NCI-H526 (cell line): ENCODE measurements around the gene TTLL1.
"Not testable (repeated sequence)": the region's sequence is repeated elsewhere in the genome, so short reads cannot be mapped to it uniquely, and the experiment has no call there.

Source experiments
- DNase-seq, 2 experiments: peaks; one replicate each; lab custom pipeline; 2025; lab: John Stamatoyannopoulos, UW

Gene TTLL1

GRCh38 chr22:43013355-43014315 lies 75.6 kb downstream of the TTLL1 start:
- no peak for DNase-seq

DNA sequence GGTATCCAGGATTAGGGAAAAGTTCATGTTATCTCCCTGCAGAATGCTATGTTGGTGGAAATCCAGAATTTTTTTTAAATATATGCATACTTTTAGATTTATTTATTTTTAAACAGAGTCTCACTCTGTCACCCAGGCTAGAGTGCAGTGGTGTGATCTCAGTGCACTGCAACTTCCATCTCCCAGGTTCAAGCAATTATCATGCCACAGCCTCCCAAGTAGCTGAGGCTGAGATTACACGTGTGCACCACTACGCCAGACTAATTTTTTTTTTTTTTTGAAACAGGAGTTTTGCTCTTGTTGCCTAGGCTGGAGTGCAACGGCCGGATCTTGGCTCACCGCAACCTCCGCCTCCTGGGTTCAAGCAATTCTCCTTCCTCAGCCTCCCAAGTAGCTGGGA lies 76.8 kb downstream of the TTLL1 start:
- no peak for DNase-seq

- DNase-seq: no peak
Measured at GRCh38 chr22:43011079-43011478, 78.1 kb downstream of the TTLL1 start.

DNA sequence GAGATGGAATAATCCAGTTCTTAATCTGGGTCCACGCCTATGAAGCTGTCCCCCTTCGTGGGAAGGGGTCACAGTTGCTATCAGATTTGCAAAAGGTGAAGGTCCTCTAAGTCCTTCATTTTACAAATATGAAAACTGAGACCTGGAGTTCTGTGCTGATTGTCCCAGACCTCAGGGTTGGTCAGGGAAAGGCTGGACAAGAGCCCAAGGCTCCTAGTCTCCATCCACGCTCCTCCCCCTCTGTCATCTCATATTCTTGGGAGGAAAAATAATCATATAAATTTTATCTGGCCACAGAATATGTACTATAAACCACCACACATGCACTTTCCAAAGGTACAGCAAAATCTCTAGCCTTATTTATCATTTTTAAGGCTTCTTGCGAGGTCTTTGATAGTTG lies 79.7 kb downstream of the TTLL1 start:
- no peak for DNase-seq

GRCh38 chr22:43008921-43009320 lies 80.3 kb downstream of the TTLL1 start:
- no peak for DNase-seq

GRCh38 chr22:43008509-43008908 lies 80.7 kb downstream of the TTLL1 start:
- DNase-seq: no peak

DNA sequence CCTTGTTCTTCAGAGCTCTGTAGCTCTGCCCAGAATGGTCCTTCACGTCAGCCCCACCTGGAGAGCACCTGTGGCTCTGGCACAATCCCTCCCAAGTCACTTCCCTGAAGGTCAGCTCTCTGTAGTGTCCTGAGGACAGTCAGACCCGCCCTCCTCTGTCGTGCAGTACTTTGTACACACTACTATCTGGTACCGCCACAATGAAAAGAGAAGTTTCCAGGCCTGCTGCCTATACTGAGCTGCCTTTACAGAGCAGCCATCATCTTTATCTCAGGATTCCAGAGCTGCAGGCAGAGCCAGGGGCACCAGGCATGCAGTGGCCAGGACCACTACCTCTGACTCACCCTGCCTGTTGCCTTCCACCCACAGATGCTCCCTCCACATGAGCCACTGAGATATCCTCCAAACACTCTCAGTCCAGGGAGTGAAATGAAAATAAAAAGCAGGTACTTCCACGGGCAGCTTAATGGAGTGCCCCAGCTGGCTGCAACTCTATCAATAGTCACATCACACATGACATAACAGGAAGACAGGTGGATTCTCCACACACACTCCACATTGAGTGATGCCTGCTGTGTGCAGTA lies 81.6 kb downstream of the TTLL1 start:
- no peak for DNase-seq

DNA sequence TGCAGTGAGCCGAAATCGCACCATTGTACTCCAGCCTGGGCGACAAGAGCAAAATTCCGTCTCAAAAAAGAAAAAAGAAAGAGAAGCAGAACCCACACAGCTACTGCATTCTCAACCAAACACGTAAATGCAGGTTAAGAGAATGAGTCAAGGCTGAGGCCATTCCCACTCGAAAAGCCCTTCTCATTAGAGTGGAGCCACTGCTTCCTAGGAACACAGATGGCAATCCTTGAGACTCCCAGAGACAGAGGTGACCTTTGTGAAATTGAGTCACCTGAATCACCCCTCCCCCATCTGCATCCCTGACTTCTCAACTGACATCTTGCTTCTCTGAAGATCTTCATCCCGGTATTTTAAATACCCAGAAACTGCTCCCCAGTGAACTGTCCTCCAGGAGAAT lies 82.4 kb downstream of the TTLL1 start:
- DNase-seq: no peak

GRCh38 chr22:43006016-43006505 lies 83.1 kb downstream of the TTLL1 start:
- DNase-seq: no peak

DNA sequence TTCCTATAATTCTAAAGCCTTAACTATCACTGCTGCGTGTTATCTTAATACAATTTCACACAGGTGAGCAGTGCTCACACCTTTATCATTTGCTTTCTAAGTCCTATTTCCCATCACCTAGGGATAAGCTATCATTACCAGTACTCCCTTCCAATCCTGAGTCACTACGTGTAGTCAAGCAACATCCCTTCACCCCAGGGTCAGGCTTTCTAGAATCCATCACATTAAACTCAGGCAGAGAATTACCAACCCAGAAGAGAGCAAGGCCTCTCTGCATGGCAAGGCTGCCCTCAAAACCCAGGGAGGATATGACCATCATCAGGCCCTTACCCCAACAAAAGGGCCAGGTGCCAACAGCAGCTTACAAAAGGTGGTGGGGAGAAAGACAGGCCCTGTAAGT lies 84.1 kb downstream of the TTLL1 start:
- no peak for DNase-seq

- peak in 1 of 2 experiments; percentile 43 for DNase-seq
Measured at GRCh38 chr22:43004362-43005035, 84.7 kb downstream of the TTLL1 start.

- DNase-seq: no peak
Measured at GRCh38 chr22:43002202-43002586, 87.0 kb downstream of the TTLL1 start.

DNA sequence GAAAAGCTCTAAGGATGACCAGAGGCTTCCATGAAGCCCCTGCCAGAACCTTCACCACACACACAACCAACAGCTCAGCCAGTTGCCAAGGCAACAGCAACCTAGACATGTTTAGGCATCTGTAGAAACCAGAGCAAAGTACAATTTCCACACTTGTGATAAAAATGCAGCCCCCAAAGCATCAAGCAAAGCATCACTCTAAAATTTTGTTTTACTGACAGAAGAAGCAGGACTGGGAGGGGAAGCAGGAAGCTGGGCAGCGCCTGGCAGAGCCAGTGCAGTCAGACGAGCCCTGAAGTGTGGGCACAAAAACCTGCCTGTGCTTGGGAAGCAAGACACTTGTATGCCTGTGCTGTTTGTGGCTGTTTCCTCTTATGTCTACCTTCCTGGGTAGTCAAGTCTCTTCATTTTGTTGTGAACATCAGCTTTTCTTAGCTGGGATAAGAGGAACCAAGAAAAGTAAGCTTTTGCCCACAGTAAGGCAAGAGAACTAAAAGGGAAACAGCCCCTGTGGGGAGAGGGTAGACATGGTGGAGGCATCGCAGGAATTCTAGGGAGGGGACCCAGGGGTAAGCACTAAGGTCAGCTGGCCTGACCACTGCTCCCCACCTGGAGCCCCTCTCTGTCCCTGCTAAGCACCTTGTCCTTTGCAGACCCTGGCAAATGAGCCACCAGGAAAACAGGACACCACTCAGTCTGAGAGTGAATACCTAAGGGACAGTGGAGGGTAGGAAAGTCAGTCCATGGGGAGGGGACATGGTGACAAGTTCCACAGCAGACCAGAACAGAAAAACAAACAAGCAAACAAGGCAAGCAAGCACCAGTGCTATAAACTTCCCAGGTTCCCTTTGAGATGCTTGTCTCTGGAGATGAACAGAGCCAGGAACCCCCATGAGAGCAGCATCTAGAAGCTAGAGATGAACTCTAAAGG lies 87.7 kb downstream of the TTLL1 start:
- no peak for DNase-seq

GRCh38 chr22:43000441-43001175 lies 88.6 kb downstream of the TTLL1 start:
- no peak for DNase-seq

DNA sequence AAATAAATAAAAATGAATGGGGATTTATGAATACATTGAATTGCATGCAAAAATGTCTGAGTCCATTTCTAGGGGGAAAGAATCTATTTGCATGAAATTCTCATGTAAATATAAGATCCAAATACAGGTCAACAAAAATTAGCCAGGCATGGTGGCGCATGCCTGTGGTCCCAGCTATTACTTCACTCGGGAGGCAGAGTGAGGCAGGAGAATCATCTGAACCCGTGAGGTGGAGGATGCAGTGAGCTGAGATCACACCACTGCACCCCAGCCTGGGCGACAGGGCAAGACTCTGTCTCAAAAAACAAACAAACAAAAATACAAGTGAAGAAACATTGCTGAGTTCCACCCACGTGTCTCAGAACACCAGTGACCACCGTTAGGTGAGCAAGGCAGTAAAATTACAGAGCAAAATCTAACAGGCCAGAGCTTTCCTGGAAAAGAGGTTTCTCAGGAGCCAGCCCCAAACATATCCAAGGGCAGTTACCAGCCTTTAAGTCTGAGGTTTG lies 91.6 kb downstream of the TTLL1 start:
- peak; percentile 50 to 58 for DNase-seq

- no peak for DNase-seq
Measured at GRCh38 chr22:42996646-42997365, 92.4 kb downstream of the TTLL1 start.

DNA sequence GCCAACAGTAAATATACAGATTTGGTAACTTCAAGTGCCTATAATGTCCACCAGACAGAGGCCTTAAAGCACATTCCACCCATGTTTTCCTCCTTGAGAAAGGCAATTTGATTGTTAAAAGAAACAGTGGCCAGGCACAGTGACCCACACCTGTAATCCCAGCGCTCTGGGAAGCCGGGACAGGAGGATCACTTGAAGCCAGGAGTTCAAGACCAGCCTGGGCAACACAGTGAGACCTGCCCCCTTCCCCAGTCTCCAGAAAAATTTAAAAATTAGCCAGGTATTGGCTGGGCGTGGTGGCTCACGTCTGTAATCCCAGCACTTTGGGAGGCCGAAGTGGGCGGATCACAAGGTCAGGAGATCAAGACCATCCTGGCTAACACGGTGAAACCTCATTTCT lies 93.5 kb downstream of the TTLL1 start:
- DNase-seq: not testable (repeated sequence)

DNA sequence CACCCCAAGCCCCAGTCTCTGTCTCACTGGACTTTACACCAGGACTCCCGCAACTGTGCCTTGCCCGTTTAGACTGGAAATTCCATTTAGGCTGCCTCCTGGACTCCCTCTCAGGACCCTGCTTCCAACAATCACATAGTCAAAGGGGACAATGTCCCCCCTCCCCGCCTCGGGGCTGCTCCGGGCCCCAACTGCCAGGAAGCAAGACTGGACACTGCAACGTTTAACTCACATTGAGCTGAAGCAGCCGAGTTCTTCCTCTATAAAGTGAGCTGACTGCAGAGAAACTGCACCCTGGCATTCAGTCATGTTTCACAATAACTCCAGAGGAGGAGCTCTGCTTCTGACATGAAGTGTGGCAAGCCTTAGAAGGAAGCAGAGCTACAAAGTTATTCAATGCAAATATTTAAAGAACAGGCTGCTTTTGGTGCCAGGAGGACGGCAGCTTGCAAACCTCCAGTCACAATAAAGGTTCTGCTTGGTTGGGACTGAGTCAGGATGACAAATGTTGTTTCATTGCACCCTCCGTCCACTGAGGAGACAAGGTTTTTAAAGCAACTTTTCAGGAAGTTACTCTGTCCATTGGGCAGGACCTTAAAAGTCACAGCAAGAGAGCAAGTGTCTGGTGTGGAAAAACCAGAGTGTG lies 94.2 kb downstream of the TTLL1 start:
- DNase-seq: peak; percentile 54 to 61

DNA sequence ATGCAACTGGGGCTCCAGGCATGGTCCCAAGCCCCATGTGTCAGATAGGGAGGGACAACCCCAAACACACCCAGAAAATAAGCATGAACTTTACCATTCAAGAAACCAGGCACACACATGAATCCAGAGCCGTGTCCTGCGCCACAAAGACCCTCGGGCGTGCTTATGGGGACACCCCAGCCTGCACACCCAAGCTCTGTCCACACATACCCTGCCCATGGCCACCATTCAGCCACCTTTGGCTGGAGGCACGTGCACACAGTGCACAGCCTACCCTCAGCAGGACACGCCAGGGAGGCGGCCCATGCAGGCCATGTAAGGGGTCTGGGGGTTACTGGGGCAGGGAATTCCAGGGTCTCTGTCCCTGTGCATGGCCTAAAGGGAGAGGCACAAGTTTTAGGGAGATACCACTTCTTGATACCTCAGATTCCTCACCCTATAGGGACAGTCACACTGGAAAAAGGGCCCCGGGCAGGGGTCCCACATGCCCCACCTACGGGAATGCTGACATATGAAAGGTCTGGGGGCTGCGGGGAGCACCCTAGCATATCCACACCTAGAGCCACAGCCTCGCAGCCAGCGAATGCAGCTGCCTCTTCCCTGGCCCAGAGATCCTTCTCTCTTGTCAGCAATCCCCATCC lies 94.8 kb downstream of the TTLL1 start:
- DNase-seq: no peak
